Measurements from ENCODE around the gene ARPC1B. TPM values are rescaled to one million over a fixed set of nuclear protein-coding genes. Genes with fewer than 3 reads are reported as not detected.

Gene ARPC1B
- total and polyA plus RNA-seq, 10 donors: 302 to 758 (median 418) TPM

DNA sequence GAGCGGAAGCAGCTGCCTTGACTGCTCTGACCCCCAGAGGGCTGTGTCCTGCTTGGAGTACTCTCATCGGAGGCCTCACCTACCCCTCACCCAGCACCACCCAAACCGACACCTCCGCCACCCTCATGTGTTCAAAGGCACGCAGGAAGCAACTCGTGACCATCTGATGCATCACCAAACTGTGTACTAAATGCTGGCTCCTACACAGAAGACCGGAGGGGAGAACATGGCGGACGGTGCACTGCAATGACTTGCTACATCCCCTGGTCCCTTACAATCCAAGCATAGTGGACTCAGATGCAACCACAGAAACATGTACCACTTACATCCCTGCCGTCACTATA, 30.4 kb downstream of the ARPC1B start:
- Histone ChIP-seq H3K4me3 (no peak overlapping the region), H3K4me1 (peaks cover 23 to 55% (median 42%) of the 10 kb centered on the region in 6 donors), H3K9me3 (no peaks in the 10 kb centered on the region), H3K36me3 (peaks cover 0 to 56% (median 50%) of the 10 kb centered on the region in 6 donors), H3K27me3 (replicated peaks in 1 of 7) (no peaks in the 10 kb centered on the region), H3K27ac (peak overlapping the region in 1 of 8 donors; percentile 59)
- no peak for DNase-seq
- 88 to 95% (median 93%) methylated on average over 10 of the region's 10 CpGs for WGBS, 5 donors
- TF ChIP-seq POLR2A (IDR thresholded peaks at IDR 0.05): no peak
- TF ChIP-seq, protein P1, sequence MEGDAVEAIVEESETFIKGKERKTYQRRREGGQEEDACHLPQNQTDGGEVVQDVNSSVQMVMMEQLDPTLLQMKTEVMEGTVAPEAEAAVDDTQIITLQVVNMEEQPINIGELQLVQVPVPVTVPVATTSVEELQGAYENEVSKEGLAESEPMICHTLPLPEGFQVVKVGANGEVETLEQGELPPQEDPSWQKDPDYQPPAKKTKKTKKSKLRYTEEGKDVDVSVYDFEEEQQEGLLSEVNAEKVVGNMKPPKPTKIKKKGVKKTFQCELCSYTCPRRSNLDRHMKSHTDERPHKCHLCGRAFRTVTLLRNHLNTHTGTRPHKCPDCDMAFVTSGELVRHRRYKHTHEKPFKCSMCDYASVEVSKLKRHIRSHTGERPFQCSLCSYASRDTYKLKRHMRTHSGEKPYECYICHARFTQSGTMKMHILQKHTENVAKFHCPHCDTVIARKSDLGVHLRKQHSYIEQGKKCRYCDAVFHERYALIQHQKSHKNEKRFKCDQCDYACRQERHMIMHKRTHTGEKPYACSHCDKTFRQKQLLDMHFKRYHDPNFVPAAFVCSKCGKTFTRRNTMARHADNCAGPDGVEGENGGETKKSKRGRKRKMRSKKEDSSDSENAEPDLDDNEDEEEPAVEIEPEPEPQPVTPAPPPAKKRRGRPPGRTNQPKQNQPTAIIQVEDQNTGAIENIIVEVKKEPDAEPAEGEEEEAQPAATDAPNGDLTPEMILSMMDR (IDR thresholded peaks at IDR 0.05 in 8 of 11, conservative IDR thresholded peaks at IDR 0.05 in 3 of 11): no peak
- no peak for TF ChIP-seq POLR2AphosphoS5 (IDR thresholded peaks at IDR 0.05)
- intact Hi-C loops (cut with DNase I; ENCODE audit: low total_unique reads): loop anchor here (5.0 kb wide), 1 partner anchor 33 kb away; the partner anchor contains the start of gene ARPC1B

DNA sequence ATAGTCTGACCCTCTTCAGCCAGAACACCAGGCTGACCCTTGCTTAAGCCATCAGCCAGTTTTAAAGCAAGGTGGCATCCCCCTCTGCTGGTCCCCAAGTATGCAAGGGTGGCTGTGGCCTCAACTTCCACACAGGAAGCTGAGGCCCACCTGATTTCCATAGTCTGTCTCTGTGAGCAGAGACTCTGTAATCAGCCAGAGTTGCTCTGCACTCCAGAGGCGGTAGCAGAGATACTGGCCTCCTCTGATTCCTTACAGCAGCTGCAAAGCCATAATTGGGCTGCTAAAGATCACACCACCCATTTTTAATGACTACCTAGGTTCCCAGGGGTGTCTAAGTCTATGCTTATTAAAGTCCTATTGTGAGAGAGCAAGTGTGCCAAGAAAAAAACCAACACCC, 32.0 kb downstream of the ARPC1B start:
- intact Hi-C loops (cut with DNase I; ENCODE audit: low total_unique reads): loop anchor here (5.0 kb wide), 1 partner anchor 34 kb away; the partner anchor contains the start of gene ARPC1B
- peak overlapping the region in 1 of 8 donors; percentile 100 for H3K4me3 ChIP-seq
- H3K9me3 ChIP-seq: no peaks in the 10 kb centered on the region
- H3K4me1 ChIP-seq: peaks cover 32 to 71% (median 53%) of the 10 kb centered on the region in 6 donors
- DNase-seq: no peak
- H3K27ac ChIP-seq: peak overlapping the region in 3 of 8 donors; percentile 16 to 96 (median 51)
- H3K36me3 ChIP-seq: peaks cover under 1 to 55% (median 47%) of the 10 kb centered on the region in 6 donors
- H3K27me3 ChIP-seq (replicated peaks in 1 of 7): no peaks in the 10 kb centered on the region
- WGBS, 5 donors: 14 to 62% (median 53%) methylated on average over 1 of the region's 1 CpG
- TF ChIP-seq POLR2AphosphoS5 (IDR thresholded peaks at IDR 0.05) (no peak), POLR2A (IDR thresholded peaks at IDR 0.05) (no peak)
- TF ChIP-seq, protein P1 (IDR thresholded peaks at IDR 0.05 in 8 of 11, conservative IDR thresholded peaks at IDR 0.05 in 3 of 11): no peak

DNA sequence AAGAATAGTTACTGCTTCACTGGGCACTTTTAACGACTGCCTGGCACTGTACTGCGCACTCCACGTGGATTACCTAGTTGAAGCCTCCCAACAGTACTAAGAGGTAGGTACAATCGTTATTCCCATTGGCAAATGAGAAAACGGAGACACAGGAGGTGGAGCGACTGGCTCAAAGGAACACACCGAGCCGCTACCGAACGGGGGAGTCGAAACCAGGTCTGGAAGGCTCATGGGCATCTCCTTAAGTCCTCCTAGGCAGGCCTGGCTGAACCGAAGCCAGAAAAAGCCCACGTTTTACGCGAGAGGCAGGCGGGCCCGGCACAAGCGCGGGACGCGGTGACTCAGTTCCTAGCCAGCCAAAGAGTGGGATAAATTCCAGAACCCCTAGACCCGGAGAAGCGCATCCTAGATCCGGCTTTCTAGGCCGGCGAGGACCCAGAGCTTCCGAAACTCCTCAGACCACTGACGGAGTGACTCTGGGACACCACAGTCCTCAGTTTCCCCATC, 33.4 kb downstream of the ARPC1B start:
- Histone ChIP-seq H3K4me3 (peak overlapping the region; percentile 91 to 100 (median 96)), H3K27me3 (replicated peaks in 1 of 7) (no peaks in the 10 kb centered on the region), H3K4me1 (peaks cover 32 to 75% (median 53%) of the 10 kb centered on the region in 6 donors), H3K36me3 (peaks cover 4 to 55% (median 46%) of the 10 kb centered on the region in 6 donors), H3K27ac (peak overlapping the region; percentile 92 to 98 (median 96)), H3K9me3 (no peaks in the 10 kb centered on the region)
- TF ChIP-seq POLR2AphosphoS5 (IDR thresholded peaks at IDR 0.05): no peak
- TF ChIP-seq, protein P1 (IDR thresholded peaks at IDR 0.05 in 8 of 11, conservative IDR thresholded peaks at IDR 0.05 in 3 of 11): no peak
- no peak for DNase-seq
- intact Hi-C loops (cut with DNase I; ENCODE audit: low total_unique reads): loop anchor here (5.0 kb wide), 1 partner anchor 36 kb away; the partner anchor contains the start of gene ARPC1B
- WGBS, 5 donors: 0 to 1% (median 0%) methylated on average over 26 to 28 of the region's 28 CpGs

DNA sequence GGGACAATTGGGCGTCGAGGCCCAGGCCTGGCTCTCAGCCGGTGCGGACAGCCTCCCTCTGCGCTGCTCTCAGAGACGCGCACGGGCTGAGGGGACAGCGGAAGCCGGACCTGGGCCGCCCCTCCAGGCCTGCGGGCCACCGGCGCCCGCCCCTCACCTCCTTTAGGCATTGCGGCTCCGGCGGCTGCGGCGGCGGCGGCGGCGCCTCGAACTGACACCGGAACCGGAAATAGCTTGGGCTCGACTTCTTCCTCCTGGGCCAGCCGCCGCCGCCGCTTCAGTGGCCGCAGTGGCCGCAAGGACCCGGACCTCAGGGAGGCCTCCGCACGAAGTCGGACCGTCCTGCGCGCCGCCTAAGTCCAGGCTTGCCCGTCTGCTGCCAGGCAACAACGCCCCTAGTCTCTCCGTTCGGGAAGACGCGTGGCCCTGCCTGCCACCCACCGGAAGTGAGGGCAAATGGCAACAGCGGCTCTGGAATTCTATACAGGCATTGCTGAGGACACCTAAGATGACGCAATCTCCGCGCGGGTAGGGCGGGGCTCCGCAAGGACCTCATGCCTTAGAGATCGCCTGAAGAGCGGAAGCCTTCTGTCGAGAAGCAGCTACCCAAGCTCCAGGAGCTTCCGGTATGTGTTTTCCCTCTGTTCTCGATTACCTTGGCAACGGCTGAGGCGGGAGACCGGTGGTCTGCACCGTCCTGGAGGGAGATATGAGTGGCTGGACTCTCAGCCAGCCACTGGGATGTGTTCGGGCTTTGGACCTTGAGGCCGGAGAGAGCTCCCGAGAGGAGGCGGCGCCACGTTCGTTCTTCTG, 34.1 kb downstream of the ARPC1B start, which contains the start of the genes BUD31 and PDAP1:
TSS of gene BUD31 (plus strand) at position 591 of the 813 bp plus-strand sequence. CDS start 2,124 bp downstream, outside the sequence.
TSS of gene PDAP1 (minus strand) at position 219 of the 813 bp plus-strand sequence. CDS start at position 170, 49 bp downstream.
- Histone ChIP-seq H3K4me1 (peaks cover 32 to 78% (median 53%) of the 10 kb centered on the region in 6 donors), H3K36me3 (peaks cover 4 to 55% (median 46%) of the 10 kb centered on the region in 6 donors), H3K9me3 (no peaks in the 10 kb centered on the region), H3K27ac (peak within 1 kb of the TSS; percentile 92 to 98 (median 96)), H3K4me3 (peak within 1 kb of the TSS; percentile 91 to 100 (median 96)), H3K27me3 (replicated peaks in 1 of 7) (no peaks in the 10 kb centered on the region)
- DNase-seq: peak; percentile 97
- intact Hi-C loops (cut with DNase I; ENCODE audit: low total_unique reads): loop anchor here (5.0 kb wide), 1 partner anchor 36 kb away; the partner anchor contains the start of gene ARPC1B
- TF ChIP-seq POLR2AphosphoS5 (IDR thresholded peaks at IDR 0.05): peak; percentile 94 to 97 (median 95)
- TF ChIP-seq, protein P1 (IDR thresholded peaks at IDR 0.05 in 8 of 11, conservative IDR thresholded peaks at IDR 0.05 in 3 of 11): peak in 8 of 11 experiments; percentile 11 to 49 (median 37)
- TF ChIP-seq POLR2A (IDR thresholded peaks at IDR 0.05): peak in 2 of 3 donors; percentile 32 to 39
- WGBS, 5 donors: 0% methylated on average over 34 to 72 of the region's 72 CpGs
